ENCODE data around the gene GMEB2.
"Not testable (repeated sequence)": the region's sequence is repeated elsewhere in the genome, so short reads cannot be mapped to it uniquely, and the experiment has no call there.

GMEB2 gene

GRCh38 chr20:63587256-63587655 is 39.6 kb downstream of the GMEB2 start:
- no peak for DNase-seq

GRCh38 chr20:63586797-63587196 is 40.1 kb downstream of the GMEB2 start:
- no peak for DNase-seq

DNA sequence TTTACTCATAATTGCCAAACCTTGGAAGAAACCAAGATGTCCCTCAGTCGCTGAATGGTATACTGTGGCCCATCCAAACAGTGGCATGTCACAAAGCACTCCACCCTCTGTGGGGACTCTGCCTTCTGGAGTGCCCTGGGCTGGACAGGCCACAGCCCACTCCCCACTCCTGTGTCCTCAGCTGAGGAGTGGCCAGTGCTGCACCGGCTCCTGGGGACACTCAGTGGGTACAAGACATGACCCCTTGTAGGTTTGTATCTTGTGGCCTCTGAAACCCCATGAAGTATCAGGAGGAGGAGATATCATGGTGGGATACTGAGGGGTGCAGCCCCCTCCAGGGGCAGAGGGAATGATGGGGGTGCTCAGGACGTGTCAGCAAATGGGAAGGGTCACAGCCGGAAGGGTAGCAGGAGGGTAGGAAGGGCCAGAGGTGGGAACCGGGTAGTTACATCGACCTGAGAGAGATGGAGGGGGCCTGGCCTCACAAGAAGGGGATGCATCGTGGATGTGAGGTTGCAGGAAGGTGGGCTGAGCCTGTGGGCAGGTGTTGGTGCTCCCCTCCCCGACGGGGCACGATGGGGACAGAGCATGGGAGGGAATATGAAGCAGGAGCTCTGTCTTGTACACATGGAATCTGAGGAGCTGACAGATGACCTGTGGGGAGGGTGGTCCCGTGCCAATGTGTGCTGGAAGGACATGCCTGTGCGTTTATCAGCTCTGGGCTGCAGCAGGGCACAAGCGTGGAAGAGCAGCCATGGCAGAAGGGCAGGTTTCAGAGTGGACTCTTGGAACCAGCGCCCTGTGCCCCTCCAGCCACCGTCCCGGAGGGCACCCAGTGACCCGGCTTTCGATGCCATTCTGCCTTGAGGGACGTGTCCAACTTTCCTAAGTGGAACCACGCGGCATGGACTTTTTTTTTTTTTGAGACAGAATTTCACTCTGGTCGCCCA is 41.0 kb downstream of the GMEB2 start:
- no peak for DNase-seq

- DNase-seq: no peak
These were observed 44.4 kb downstream of the GMEB2 start for GRCh38 chr20:63582382-63583063.

GRCh38 chr20:63580796-63581461 is 46.0 kb downstream of the GMEB2 start:
- no peak for DNase-seq

DNA sequence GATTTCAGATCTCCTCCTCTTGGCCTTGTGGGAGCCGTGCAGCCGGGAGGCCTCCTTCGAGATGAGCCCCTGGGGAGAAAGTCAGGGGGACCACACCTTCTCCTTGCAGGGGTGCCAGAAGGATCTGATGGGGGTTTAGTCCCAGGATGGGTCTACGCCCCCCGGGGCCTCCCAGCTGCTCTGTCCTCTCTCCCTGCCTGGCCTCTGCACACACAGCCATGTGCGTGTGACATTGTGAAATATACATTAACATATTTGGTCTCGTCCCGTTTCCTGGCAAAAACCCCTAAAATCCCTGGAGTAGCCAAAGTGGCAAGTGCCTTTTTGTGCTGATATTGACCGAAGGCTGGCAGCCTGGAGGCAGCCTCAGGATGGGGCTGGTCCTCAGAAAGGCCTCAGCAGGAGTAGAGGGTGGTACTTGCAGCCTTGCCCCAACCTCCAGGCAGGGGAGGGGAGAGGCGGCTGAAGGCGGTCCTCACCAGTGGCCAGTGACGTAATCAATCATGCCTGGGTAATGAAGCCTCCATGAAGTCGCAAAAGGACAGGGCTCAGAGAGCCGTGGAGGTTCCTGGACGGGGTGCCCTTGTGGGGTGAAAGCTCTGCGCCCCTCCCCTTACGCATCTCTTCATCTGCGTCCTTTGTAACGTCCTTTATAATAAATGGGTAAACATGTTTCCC is 47.7 kb downstream of the GMEB2 start:
- no peak for DNase-seq

DNA sequence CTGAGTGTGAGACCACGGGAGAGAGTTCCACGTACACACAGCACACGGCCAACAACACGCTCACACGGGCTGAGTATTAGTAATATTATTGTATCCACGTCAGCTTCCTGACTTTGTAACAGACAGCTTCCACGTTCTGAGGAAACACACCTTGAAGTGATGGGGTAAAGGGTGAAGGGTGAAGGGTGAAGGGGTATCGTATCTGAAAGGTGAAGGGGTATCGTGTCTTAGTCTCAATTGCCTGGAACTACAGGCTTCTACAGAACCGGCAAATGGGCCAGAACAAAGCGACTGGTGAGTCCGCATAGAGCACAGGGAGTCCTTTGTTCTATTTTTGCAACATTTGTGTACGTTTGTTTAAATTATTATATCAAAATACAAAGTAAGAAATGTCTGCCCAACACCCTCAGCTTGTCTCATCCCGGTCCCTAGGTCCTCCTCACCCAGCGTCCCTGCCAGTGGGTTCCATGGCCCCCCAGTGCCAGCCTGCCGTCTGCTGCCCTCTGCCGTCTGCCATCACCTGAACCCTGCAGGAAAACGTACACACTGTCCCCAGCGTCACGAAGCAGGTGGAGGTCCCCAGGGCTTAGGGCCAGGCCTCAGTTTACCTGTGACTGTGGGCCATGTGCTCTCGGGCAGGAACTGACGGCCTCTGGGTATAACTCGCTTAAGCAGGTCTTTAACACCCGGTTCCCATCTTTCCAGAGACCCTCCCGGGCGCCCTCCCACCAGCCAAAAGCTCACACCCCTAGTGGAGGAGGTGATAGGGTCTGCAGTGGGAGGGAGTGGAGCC is 48.5 kb downstream of the GMEB2 start:
- DNase-seq: no peak

DNA sequence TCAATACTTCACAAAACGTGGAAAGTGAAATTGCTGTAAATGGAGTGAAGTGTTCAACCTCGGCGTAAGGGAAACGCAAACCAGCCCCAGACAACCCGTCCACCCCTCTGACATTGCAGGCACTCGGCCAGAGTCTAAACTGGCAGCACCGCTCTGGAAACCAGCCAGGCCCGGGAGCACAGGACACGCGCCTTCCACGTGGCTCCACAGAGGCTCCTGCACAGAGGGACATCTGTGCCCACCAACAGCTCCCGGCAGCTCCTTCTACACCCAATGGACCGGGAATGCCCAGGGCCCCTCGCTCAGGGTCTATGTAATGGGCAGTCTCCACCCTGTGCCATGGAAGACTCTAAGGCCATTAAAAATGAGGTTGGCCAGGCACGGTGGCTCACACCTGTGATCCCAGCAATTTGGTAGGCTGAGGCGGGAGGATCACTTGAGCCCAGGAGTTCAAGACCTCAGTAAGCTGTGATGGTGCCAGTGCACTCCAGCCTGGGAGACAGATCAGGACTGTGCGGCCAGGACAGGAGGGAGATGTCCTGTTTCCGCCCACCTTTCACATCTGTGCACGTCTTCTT is 49.5 kb downstream of the GMEB2 start:
- no peak for DNase-seq

DNA sequence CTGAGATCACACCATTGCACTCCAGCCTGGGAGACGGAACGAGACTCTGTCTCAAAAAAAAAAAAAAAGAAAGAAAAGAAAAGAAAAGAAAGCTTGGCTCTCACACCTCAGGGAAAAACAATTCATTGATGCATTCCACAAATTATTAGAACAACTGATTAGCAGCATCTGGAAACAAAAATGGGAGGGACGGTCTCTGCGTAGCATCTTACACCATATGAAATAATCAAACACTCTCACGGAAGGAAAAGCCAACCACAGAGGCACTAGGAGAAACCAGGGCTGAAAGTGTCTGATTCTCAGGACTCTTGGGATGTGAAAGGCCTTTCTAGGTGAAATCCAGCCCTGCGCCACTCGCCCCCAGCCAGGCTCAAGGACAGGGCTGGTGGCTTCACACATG is 50.6 kb downstream of the GMEB2 start:
- no peak for DNase-seq

- no peak for DNase-seq
These were observed 51.8 kb downstream of the GMEB2 start for GRCh38 chr20:63574829-63575743.

- no peak for DNase-seq
These were observed 52.6 kb downstream of the GMEB2 start, which contains the start of gene HELZ2 for GRCh38 chr20:63574156-63574828. TSS of gene HELZ2 (minus strand) at chr20:63574239. CDS start at chr20:63572385, 1,854 bp downstream.

GRCh38 chr20:63573647-63574131 is 53.2 kb downstream of the GMEB2 start:
- DNase-seq: no peak

DNA sequence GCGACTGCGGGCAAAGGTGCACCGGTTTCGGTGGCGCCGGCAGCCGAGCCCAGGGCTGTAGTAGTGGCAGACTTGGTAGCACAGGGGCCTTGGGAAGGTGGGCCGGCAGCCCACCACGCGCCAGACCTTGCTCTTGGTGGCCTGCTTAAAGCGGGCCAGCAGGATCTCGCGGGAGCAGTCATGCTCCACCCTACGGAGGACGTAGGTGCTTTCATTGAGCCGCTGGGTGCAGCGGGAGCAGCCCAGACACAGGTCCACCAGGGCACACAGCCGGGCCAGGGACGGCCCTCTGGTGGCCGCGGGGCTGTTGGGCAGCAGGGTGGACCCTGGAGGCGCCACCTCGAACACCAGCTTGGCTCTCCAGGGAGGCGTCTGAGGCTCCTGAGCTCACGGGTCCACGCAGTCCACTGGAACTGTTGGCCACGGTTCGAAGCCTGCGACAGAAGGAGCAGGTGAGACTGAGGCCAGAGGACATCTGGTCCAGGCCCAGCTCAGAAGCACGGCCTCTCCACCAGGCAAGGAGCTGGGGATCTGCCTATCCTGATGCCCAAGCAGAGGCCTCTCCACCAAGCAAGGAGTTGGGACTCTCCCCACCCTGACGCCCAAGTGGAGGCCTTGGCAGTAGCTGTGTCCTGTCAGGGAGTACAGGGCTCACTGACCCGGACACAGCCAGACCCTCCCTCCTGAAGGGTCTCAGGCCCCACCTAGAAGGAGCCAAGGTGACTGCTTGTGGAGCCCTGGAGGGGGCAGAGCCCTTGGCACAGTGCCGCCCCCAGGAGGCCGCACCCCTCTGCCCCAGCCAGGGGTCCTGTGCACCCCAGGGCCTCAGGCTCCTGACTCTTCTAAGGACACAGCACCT is 53.9 kb downstream of the GMEB2 start:
- DNase-seq: no peak

- no peak for DNase-seq
These were observed 54.7 kb downstream of the GMEB2 start for GRCh38 chr20:63572071-63572787.

- DNase-seq: not testable (repeated sequence)
These were observed 55.8 kb downstream of the GMEB2 start for GRCh38 chr20:63571087-63571478.

DNA sequence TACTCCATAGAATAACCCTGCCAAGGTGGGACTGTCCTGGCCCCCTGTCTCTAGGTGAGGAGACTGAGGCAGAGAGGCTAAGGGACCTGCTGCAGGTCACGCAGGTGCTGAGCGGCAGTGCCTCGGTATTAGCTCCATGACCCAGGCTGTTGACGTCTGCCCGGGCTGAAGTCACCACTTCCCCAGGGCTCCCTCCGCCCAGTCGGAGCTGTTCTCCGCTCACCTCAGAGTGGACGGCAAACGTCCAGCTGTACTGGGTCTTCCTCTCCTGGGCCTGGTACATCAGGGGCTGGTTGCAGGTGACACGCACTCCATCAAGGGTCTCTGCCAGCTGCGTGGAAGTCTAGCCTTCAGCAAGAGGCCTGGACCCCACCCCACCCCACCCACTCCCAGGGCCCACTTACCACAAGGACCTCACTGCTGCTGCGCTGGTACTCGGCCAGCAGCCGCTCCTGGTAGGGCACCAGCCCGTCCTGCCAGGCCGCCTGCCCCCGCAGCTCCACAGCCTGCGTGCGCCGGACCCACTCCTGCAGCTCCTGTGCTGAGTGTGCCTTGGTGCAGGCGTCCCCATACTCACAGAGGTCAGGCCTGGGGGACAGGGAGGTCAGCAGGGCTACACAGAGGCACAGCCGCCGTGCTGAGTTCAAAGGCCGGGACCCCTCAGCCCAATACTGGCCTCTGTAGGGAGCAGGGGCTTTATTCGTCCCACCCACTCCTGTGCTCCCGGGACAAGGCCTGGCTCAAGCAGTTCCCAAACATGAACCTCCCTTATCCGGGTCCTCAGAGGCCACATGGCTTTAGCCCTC is 56.4 kb downstream of the GMEB2 start:
- DNase-seq: no peak
